IPS-20b (cell line): ENCODE data around the gene TBX5.
A peak's percentile ranks its signal among the peaks of the same experiment; 100 is the strongest.

Experiments
- H3K27ac ChIP-seq: one replicate; pipeline ENCODE4 v1.5.1; 2013; ENCODE audit warnings: low read length
- H3K27me3 ChIP-seq: 2 replicates; pipeline ENCODE4 v1.6.1; 2013; ENCODE audit warnings: mild to moderate bottlenecking, low read length, inconsistent platforms; ENCODE audit not compliant: insufficient read depth
- H3K36me3 ChIP-seq: 2 replicates; pipeline ENCODE4 v1.6.1; 2013; ENCODE audit warnings: low read depth, mild to moderate bottlenecking, inconsistent platforms, low read length, moderate library complexity; ENCODE audit not compliant: insufficient read depth
- H3K4me1 ChIP-seq: 2 replicates; pipeline ENCODE4 v1.6.1; 2013; ENCODE audit warnings: mild to moderate bottlenecking, control low read depth, inconsistent platforms, low read length, moderate library complexity; ENCODE audit not compliant: insufficient read depth
- H3K4me3 ChIP-seq: 2 replicates; pipeline ENCODE4 v1.5.1; 2013; ENCODE audit warnings: mild to moderate bottlenecking, low read length, inconsistent platforms
- H3K9ac ChIP-seq: 2 replicates; pipeline ENCODE4 v1.6.1; 2013; ENCODE audit warnings: low read depth, mild to moderate bottlenecking, inconsistent platforms, low read length, moderate library complexity
- H3K9me3 ChIP-seq: 2 replicates; pipeline ENCODE4 v1.6.1; 2013; ENCODE audit warnings: mild to moderate bottlenecking, low read depth, low read length, inconsistent platforms; ENCODE audit not compliant: insufficient read depth

The TBX5 gene

GRCh38 chr12:114405519-114406271, at the start of gene TBX5:
Gene TBX5, minus strand, starts transcription at chr12:114406144. Its CDS starts 2,246 bp downstream, at chr12:114403898.
- peak within 1 kb of the TSS; percentile 41; the same call in 1 of the 2 replicates for H3K4me3 ChIP-seq
- H3K27me3 ChIP-seq: peaks cover 100% of the 10 kb centered on the region
- no peaks in the 10 kb centered on the region for H3K36me3 ChIP-seq
- peaks cover 15% of the 10 kb centered on the region for H3K4me1 ChIP-seq
- no peaks in the 10 kb centered on the region; the same call in 1 of the 2 replicates for H3K9me3 ChIP-seq
- no peak within 1 kb of the TSS for H3K9ac ChIP-seq
- H3K27ac ChIP-seq: no peak within 1 kb of the TSS

DNA sequence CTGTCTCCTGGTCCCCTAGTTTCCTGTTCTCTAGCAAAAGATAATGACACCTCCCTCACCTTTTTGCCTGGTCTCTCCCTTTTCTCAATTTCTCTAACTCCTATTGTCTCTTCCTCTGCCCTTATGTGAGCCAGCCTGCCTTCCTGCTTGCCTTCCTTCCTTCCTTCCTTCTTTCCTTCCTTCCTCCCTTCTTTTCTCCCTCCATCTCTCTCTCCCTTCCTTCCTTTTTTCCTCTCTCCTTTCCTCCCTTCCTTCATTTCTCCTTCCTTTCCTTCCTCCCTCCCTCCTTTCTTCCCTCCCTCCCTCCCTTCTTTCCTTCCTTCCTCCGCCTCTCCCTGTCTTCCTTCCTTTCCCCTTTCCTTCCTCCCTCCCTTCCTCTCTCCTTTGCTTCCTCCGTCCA, 45.7 kb upstream of the TBX5 start:
- H3K9me3 ChIP-seq: no peaks in the 10 kb centered on the region
- H3K9ac ChIP-seq: no peak overlapping the region
- H3K27me3 ChIP-seq: peaks cover 93% of the 10 kb centered on the region
- H3K27ac ChIP-seq: no peak overlapping the region
- peaks cover 11% of the 10 kb centered on the region; the same call in 1 of the 2 replicates for H3K4me1 ChIP-seq
- H3K4me3 ChIP-seq: no peak overlapping the region
- H3K36me3 ChIP-seq: no peaks in the 10 kb centered on the region

DNA sequence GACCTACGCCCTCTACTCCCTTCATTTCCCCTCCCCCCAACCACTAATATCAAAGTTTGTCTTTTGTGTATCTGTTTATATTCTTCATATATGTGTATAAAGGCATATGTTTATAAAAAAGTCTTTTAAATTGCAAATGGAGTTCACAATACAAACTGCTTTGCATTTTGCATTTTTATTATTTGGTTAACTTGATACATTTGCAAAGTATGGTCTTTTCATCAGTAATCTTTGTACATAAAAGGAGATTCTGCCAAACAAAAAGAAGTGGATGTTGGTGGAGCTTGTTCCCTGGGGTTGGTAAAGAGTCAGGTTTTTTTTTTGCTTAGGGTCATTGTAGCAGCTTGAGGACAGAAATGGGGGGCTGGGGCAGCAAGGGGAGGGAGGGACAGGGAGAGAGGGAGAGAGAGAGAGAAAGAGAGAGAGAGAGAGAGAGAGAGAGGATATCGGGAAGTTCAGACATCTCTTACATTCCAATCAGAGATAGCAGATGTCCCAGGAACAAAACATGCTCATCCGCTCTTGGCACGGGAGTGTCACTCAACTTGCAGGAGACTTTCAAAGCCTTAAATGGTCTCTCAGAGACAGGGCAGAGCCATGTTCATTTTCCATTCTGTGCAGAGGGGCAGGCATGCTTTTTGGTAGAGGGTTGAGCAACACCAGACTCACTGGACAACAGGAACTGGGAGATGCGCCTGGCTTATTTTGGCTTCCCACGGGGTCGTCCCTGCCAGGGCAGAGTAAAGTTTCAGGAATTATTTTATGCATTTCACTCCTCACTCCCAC, 44.8 kb upstream of the TBX5 start:
- Histone ChIP-seq H3K27ac (no peak overlapping the region), H3K4me3 (no peak overlapping the region), H3K4me1 (peaks cover 11% of the 10 kb centered on the region; the same call in 1 of the 2 replicates), H3K27me3 (peaks cover 93% of the 10 kb centered on the region), H3K36me3 (no peaks in the 10 kb centered on the region), H3K9me3 (no peaks in the 10 kb centered on the region), H3K9ac (no peak overlapping the region)

DNA sequence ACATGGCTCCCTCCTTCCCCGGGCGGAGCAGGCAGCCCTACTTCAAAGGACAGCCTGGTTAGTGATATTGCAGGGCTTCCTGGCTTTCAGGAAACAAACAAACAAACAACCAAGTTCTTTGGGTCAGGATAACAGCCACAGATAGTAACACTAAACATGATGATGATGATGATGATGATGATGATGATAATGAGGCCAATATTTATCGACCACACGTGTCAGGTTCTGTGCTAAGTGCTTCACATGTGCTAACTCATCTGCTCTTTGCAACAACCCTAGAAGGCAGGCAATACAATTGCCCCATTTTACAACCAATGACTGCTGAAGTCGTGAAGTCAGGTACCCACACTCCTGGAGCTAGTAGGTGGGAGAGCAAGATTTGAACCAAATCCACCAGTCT, 44.1 kb upstream of the TBX5 start:
- Histone ChIP-seq H3K4me1 (peaks cover 11% of the 10 kb centered on the region; the same call in 1 of the 2 replicates), H3K27ac (no peak overlapping the region), H3K9me3 (no peaks in the 10 kb centered on the region), H3K9ac (no peak overlapping the region), H3K27me3 (peaks cover 95% of the 10 kb centered on the region), H3K4me3 (no peak overlapping the region), H3K36me3 (no peaks in the 10 kb centered on the region)

DNA sequence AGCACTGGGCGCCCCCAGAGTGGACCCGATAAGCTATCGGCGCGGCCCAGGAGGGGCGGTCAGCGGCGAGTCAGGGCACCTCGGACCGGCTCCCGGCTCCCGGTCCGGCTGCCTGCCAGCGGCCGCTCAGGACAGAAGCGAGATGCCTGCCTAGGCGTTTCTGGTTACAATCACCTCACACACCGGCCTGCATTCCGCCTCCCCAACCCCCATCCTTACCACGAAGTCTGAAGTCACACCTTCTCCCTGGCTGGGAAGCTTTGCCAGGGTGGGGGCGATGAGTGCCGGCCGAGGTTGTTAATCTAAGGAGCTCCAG, 42.6 kb upstream of the TBX5 start:
- H3K27ac ChIP-seq: no peak overlapping the region
- H3K9ac ChIP-seq: no peak overlapping the region
- H3K9me3 ChIP-seq: no peaks in the 10 kb centered on the region; the same call in 1 of the 2 replicates
- H3K36me3 ChIP-seq: no peaks in the 10 kb centered on the region
- H3K27me3 ChIP-seq: peaks cover 98% of the 10 kb centered on the region
- peak overlapping the region; percentile 41; the same call in 1 of the 2 replicates for H3K4me3 ChIP-seq
- peaks cover 11% of the 10 kb centered on the region; the same call in 1 of the 2 replicates for H3K4me1 ChIP-seq

DNA sequence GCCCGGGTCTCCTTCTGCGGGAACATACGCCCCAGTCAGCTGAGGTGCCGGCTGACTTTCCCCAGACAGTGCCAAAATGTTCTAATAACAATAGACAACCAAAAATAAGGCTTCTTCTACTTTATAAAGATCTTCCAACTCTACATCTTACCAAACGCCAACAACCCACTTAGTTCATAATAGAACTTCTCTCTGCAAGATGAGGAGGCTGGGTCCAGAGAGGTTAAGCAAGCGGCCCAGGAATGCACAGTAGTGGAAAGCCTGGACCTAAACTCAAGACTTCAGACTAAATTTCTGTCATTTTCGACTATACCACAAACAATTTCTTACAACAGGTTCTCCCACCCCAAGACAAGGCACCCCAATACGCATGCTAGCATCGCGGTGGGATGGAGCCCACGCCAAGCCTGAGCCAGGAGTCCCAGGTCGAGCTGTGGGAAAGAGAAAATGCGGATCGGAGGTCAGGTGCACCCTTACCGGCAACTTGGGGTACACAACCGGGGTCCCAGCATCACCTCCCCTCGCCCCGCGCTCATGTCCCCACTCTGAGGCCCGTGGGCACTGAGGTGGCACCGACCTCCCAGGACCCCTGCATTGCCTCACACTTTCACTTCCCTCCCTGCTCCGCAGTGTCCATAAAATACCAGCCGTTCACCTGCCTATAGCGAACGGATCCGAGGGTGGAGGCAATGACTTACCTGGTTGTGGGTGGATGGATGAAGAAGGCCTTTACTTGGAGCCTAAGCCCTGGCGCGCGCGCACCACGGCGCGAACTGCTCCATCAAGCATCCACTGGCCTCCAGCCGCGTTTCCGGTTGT, 42.1 kb upstream of the TBX5 start:
- peaks cover 100% of the 10 kb centered on the region for H3K27me3 ChIP-seq
- peaks cover 3% of the 10 kb centered on the region; the same call in 1 of the 2 replicates for H3K9me3 ChIP-seq
- peak overlapping the region; percentile 41; the same call in 1 of the 2 replicates for H3K4me3 ChIP-seq

GRCh38 chr12:114447274-114447716, 41.4 kb upstream of the TBX5 start:
- H3K27ac ChIP-seq: no peak overlapping the region
- peaks cover 100% of the 10 kb centered on the region for H3K27me3 ChIP-seq
- peaks cover 10% of the 10 kb centered on the region; the same call in 1 of the 2 replicates for H3K9me3 ChIP-seq
- H3K4me1 ChIP-seq: peaks cover 11% of the 10 kb centered on the region; the same call in 1 of the 2 replicates
- no peaks in the 10 kb centered on the region for H3K36me3 ChIP-seq
- H3K9ac ChIP-seq: no peak overlapping the region
- no peak overlapping the region for H3K4me3 ChIP-seq

More for the DNA sequence above, 42.1 kb upstream of the TBX5 start:
- H3K4me1 ChIP-seq: peaks cover 11% of the 10 kb centered on the region; the same call in 1 of the 2 replicates
- H3K9ac ChIP-seq: no peak overlapping the region
- H3K27ac ChIP-seq: no peak overlapping the region
- H3K36me3 ChIP-seq: no peaks in the 10 kb centered on the region

- peaks cover 100% of the 10 kb centered on the region for H3K27me3 ChIP-seq
- H3K9ac ChIP-seq: no peak overlapping the region
Measured at GRCh38 chr12:114445401-114446323, 39.7 kb upstream of the TBX5 start.

DNA sequence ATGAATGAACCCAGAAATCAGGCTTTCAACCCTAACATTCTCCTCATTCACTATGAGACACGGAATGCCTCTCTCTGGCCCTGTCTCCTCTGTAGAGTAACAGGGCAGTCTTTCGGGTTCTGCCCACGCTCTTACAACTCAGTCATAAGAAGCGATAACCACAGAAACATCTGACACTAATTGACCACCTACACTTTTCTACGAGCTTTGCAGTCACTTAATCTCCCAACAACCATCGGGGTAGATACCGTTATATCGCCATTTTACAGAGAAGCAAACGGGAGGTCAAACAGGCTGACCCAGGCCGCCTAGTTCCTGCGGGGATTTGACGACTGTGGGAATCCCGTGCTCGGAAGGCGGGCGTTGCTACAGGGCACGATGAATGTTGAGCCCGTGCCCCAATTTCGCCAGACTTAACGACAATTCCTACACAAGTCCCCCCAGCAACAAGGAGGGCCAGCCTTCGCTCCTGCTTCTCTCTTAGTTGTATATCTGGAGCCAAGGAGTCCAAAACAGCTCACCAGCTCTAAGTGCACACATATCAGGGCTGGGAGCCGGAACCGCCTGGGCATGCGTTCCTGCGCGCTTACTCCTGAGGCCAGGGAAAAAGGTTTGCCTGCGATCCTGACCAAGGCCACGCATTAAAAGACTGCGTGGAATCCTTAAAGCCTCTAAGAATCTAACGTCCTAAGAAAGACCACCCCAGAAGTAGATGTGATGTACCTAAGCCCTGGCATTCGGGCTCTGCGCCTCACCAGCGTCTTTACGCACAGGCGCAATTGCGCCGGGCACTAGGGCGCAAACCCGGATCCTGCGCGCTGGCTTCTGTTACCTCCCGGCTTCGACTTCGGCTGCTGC, 38.7 kb upstream of the TBX5 start:
- H3K27me3 ChIP-seq: peaks cover 100% of the 10 kb centered on the region
- H3K9ac ChIP-seq: no peak overlapping the region
- H3K4me1 ChIP-seq: no peaks in the 10 kb centered on the region
- no peak overlapping the region for H3K4me3 ChIP-seq
- peaks cover 18% of the 10 kb centered on the region; the same call in 1 of the 2 replicates for H3K9me3 ChIP-seq
- no peaks in the 10 kb centered on the region for H3K36me3 ChIP-seq
- no peak overlapping the region for H3K27ac ChIP-seq

More at GRCh38 chr12:114445401-114446323, 39.7 kb upstream of the TBX5 start:
- Histone ChIP-seq H3K4me3 (no peak overlapping the region), H3K36me3 (no peaks in the 10 kb centered on the region), H3K27ac (no peak overlapping the region), H3K9me3 (peaks cover 14% of the 10 kb centered on the region; the same call in 1 of the 2 replicates), H3K4me1 (peaks cover 4% of the 10 kb centered on the region; the same call in 1 of the 2 replicates)
